Calu3 (cell line): ENCODE measurements around the gene CCR9. TPM values are rescaled to one million over a fixed set of nuclear protein-coding genes. Genes with fewer than 3 reads are reported as not detected.

Experiments used
- BruUV-seq: library from RNA; stranded (reverse); fragments of 400-500 nt; replicated peaks from 2 replicates; lab custom pipeline; 2021; lab: Mats Ljungman, UMichigan
- CTCF ChIA-PET: fragments of 300-600 bp; sonication (Branson Sonifier 250); formaldehyde crosslinking; loops from one replicate; lab custom pipeline; 2022; ENCODE audit warnings: antibody characterized with exemption; lab: Charles Lee
- DNase-seq: peaks from one replicate; pipeline ENCODE4 v3.0.0; 2022
- H3K27ac Mint-ChIP-seq: one replicate; pipeline ENCODE4 v1.8.0; 2022; ENCODE audit warnings: mixed read lengths; ENCODE audit not compliant: unreplicated experiment
- H3K27me3 Mint-ChIP-seq: one replicate; pipeline ENCODE4 v1.8.0; 2022; ENCODE audit warnings: mixed read lengths; ENCODE audit not compliant: unreplicated experiment
- H3K36me3 Mint-ChIP-seq: one replicate; pipeline ENCODE4 v1.8.0; 2022; ENCODE audit warnings: mild to moderate bottlenecking, moderate library complexity, mixed read lengths; ENCODE audit not compliant: insufficient read depth, unreplicated experiment
- H3K4me1 Mint-ChIP-seq: one replicate; pipeline ENCODE4 v1.8.0; 2022; ENCODE audit warnings: mild to moderate bottlenecking, low read depth, mixed read lengths; ENCODE audit not compliant: unreplicated experiment
- H3K4me3 Mint-ChIP-seq: one replicate; pipeline ENCODE4 v1.8.0; 2022; ENCODE audit warnings: mild to moderate bottlenecking, low read depth, moderate library complexity, mixed read lengths; ENCODE audit not compliant: unreplicated experiment
- H3K9me3 Mint-ChIP-seq: one replicate; pipeline ENCODE4 v1.8.0; 2022; ENCODE audit warnings: low read depth, mixed read lengths; ENCODE audit not compliant: unreplicated experiment
- intact Hi-C: fragments of 100-400 bp; cut with micrococcal nuclease; formaldehyde crosslinking; loops from one replicate; pipeline ENCODE4 v1.10.0; 2022; ENCODE audit not compliant: unreplicated experiment
- total RNA-seq: library from RNA; stranded (reverse); gene quantifications from 2 replicates; pipeline ENCODE4 v1.2.3, GENCODE V29; 2022
- TF ChIP-seq, protein P1 (sequence below): fragments of 200-600 bp; IDR thresholded peaks from one replicate; pipeline ENCODE4 v1.8.0; 2022; ENCODE audit warnings: antibody characterized with exemption; ENCODE audit not compliant: unreplicated experiment

The CCR9 gene
- total RNA-seq, 1 experiment from 2014 or later = not detected

DNA sequence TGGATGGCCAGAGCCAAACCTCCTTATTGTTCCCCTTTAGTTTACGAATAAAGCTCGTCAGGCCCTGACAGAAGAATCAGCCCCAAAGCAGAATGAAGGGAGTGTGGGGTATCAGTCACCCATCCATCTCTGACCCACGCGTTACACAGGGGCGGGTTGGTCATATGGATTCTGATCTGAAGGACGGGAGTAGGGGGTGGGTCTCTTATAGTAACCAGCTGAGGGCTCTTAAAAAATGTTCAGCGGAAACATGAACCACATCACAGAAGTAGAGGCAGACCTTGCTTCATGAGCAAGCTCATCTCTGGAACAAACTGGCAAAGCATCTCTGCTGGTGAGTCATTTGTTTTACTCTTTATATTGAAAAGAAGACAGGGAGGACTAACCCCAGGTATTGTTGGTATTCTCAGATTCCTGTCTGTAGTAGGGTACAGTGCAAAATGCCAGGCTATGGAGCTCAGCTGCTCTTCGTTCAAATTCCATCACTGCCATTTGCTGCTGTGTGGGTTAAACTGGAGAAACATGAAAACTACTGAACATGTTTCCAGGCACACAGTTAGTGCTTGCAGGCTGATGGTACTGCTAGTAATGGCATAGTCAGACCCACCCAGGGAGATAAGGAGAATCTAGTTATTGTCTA is 57.0 kb downstream of the CCR9 start, which contains the start of gene CXCR6:
CXCR6 (plus strand) TSS at position 258 of the 640 bp plus-strand sequence. CDS start 3,018 bp downstream, outside the sequence.
- CTCF ChIA-PET = interaction anchor here (1.0 kb wide), 1 partner anchor 433 kb away, joined by 3 read pairs; no protein-coding TSS in a partner anchor
- TF ChIP-seq, protein P1, sequence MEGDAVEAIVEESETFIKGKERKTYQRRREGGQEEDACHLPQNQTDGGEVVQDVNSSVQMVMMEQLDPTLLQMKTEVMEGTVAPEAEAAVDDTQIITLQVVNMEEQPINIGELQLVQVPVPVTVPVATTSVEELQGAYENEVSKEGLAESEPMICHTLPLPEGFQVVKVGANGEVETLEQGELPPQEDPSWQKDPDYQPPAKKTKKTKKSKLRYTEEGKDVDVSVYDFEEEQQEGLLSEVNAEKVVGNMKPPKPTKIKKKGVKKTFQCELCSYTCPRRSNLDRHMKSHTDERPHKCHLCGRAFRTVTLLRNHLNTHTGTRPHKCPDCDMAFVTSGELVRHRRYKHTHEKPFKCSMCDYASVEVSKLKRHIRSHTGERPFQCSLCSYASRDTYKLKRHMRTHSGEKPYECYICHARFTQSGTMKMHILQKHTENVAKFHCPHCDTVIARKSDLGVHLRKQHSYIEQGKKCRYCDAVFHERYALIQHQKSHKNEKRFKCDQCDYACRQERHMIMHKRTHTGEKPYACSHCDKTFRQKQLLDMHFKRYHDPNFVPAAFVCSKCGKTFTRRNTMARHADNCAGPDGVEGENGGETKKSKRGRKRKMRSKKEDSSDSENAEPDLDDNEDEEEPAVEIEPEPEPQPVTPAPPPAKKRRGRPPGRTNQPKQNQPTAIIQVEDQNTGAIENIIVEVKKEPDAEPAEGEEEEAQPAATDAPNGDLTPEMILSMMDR = no peak
- H3K27ac Mint-ChIP-seq = no peak within 1 kb of the TSS
- intact Hi-C loops = loop anchor here (5.0 kb wide), 1 partner anchor 264 kb away; the partner anchor contains the start of gene CCR1
- no peaks in the 10 kb centered on the region for H3K36me3 Mint-ChIP-seq
- BruUV-seq = no TSS peak
- peaks cover 8% of the 10 kb centered on the region for H3K4me1 Mint-ChIP-seq
- H3K4me3 Mint-ChIP-seq = no peak within 1 kb of the TSS
- H3K9me3 Mint-ChIP-seq = peaks cover 4% of the 10 kb centered on the region
- DNase-seq = no peak
- H3K27me3 Mint-ChIP-seq = no peaks in the 10 kb centered on the region

DNA sequence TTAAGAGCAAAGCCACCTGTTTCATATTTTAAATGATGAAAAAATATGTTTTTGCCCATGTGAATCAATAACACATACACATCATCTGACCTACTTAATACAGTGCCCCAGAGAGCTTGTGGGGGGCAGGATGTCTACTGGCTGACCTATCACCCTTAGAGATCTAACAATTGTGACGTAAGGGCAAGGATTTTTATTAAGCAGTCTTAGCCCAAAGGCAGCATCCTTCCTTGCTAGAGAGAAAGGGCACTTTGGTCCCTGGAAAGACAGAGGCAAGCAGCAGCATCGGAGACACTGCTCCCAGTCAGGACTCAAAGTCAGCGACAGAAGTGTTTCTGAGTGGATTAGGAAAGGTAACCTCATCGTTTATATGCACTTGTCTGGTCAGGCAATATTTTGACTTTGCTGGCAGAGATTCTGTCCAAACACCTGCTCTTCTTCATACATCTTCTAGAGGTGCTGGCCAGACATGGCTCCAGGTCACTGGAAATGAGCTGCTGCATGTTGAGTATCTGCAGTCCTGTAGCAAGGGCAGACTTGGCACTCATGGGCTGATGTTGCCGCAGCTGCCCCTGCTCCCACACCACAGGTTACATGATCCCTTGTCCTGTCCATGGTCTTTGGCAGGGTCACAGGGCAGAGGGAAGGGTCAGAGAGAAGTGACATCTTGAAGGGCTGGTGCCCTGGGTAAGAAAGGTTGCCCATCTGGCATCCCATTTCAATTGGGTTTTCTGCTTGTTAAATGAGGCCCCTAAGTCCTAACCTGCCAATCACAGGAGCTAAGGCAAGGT is 58.7 kb downstream of the CCR9 start:
- intact Hi-C loops = loop anchor here (5.0 kb wide), 1 partner anchor 262 kb away; the partner anchor contains the start of gene CCR1
- no peaks in the 10 kb centered on the region for H3K27me3 Mint-ChIP-seq
- CTCF ChIA-PET = no interaction called here
- H3K36me3 Mint-ChIP-seq = no peaks in the 10 kb centered on the region
- H3K4me1 Mint-ChIP-seq = peaks cover 8% of the 10 kb centered on the region
- H3K27ac Mint-ChIP-seq = no peak overlapping the region
- H3K9me3 Mint-ChIP-seq = peaks cover 4% of the 10 kb centered on the region
- no peak for DNase-seq
- no peak overlapping the region for H3K4me3 Mint-ChIP-seq
- TF ChIP-seq, protein P1 = no peak
- BruUV-seq = no TSS peak

DNA sequence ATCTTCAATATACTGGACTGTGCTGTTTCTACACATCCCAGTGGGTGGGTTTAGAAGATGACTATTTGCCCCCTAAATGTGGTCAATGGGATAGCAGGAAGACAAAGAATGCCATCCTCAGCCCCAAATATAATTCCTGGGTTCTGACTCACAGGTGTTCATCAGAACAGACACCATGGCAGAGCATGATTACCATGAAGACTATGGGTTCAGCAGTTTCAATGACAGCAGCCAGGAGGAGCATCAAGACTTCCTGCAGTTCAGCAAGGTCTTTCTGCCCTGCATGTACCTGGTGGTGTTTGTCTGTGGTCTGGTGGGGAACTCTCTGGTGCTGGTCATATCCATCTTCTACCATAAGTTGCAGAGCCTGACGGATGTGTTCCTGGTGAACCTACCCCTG is 60.0 kb downstream of the CCR9 start:
- Mint-ChIP-seq H3K4me1 (no peaks in the 10 kb centered on the region), H3K36me3 (no peaks in the 10 kb centered on the region), H3K27me3 (no peaks in the 10 kb centered on the region), H3K9me3 (no peaks in the 10 kb centered on the region), H3K27ac (no peak overlapping the region), H3K4me3 (no peak overlapping the region)
- intact Hi-C loops = no loop called here
- BruUV-seq = no TSS peak
- no peak for DNase-seq
- TF ChIP-seq, protein P1 = no peak
- CTCF ChIA-PET = no interaction called here

DNA sequence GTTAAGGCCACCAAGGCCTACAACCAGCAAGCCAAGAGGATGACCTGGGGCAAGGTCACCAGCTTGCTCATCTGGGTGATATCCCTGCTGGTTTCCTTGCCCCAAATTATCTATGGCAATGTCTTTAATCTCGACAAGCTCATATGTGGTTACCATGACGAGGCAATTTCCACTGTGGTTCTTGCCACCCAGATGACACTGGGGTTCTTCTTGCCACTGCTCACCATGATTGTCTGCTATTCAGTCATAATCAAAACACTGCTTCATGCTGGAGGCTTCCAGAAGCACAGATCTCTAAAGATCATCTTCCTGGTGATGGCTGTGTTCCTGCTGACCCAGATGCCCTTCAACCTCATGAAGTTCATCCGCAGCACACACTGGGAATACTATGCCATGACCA is 60.5 kb downstream of the CCR9 start:
- H3K4me1 Mint-ChIP-seq = no peaks in the 10 kb centered on the region
- no TSS peak for BruUV-seq

More for the DNA sequence above, 60.5 kb downstream of the CCR9 start:
- DNase-seq = no peak
- no peaks in the 10 kb centered on the region for H3K9me3 Mint-ChIP-seq
- intact Hi-C loops = no loop called here
- no peaks in the 10 kb centered on the region for H3K36me3 Mint-ChIP-seq
- H3K4me3 Mint-ChIP-seq = no peak overlapping the region
- H3K27me3 Mint-ChIP-seq = no peaks in the 10 kb centered on the region
- H3K27ac Mint-ChIP-seq = no peak overlapping the region
- CTCF ChIA-PET = no interaction called here
- TF ChIP-seq, protein P1 = no peak
